ENCODE measurements around the gene ITPKC.

Gene ITPKC

GRCh38 chr19:40690050-40690692 is 26.7 kb upstream of the ITPKC start, which contains the start of gene NUMBL:
Gene NUMBL (minus strand): TSS chr19:40690651. CDS start chr19:40690483, 168 bp downstream.
- DNase-seq (ENCODE audit: low spot score), result no peak

GRCh38 chr19:40690693-40691420 is 26.1 kb upstream of the ITPKC start:
- DNase-seq (ENCODE audit: low spot score), result peak; percentile 92

- no peak for DNase-seq (ENCODE audit: low spot score)
Measured at GRCh38 chr19:40691421-40692211, 25.3 kb upstream of the ITPKC start.

GRCh38 chr19:40692212-40692551 is 24.7 kb upstream of the ITPKC start:
- DNase-seq (ENCODE audit: low spot score), result no peak

GRCh38 chr19:40693150-40693788 is 23.6 kb upstream of the ITPKC start:
- no peak for DNase-seq (ENCODE audit: low spot score)

- DNase-seq (ENCODE audit: low spot score), result no peak
Measured at GRCh38 chr19:40693896-40694295, 23.0 kb upstream of the ITPKC start.

- DNase-seq (ENCODE audit: low spot score), result no peak
Measured at GRCh38 chr19:40695881-40696280, 21.0 kb upstream of the ITPKC start.

- no peak for DNase-seq (ENCODE audit: low spot score)
Measured at GRCh38 chr19:40697007-40697406, 19.9 kb upstream of the ITPKC start.

- DNase-seq (ENCODE audit: low spot score), result no peak
Measured at GRCh38 chr19:40700083-40700482, 16.8 kb upstream of the ITPKC start.

- DNase-seq (ENCODE audit: low spot score), result no peak
Measured at GRCh38 chr19:40701758-40702157, 15.2 kb upstream of the ITPKC start.

GRCh38 chr19:40702337-40703012 is 14.4 kb upstream of the ITPKC start:
- DNase-seq (ENCODE audit: low spot score), result no peak

- no peak for DNase-seq (ENCODE audit: low spot score)
Measured at GRCh38 chr19:40703029-40703755, 13.7 kb upstream of the ITPKC start.

GRCh38 chr19:40704491-40705361 is 12.2 kb upstream of the ITPKC start:
- DNase-seq (ENCODE audit: low spot score), result no peak

GRCh38 chr19:40705362-40705651 is 11.6 kb upstream of the ITPKC start:
- DNase-seq (ENCODE audit: low spot score), result no peak

GRCh38 chr19:40705950-40706619 is 10.8 kb upstream of the ITPKC start:
- DNase-seq (ENCODE audit: low spot score), result no peak

GRCh38 chr19:40707615-40708014 is 9.3 kb upstream of the ITPKC start:
- no peak for DNase-seq (ENCODE audit: low spot score)

GRCh38 chr19:40709817-40710216 is 7.1 kb upstream of the ITPKC start:
- DNase-seq (ENCODE audit: low spot score), result no peak

GRCh38 chr19:40713939-40714338 is 3.0 kb upstream of the ITPKC start:
- no peak for DNase-seq (ENCODE audit: low spot score)

GRCh38 chr19:40714441-40715299 is 2.2 kb upstream of the ITPKC start:
- DNase-seq (ENCODE audit: low spot score), result peak; percentile 97
